ENCODE measurements around the gene KANSL1L.

The KANSL1L gene

GRCh38 chr2:210003359-210003758 lies 167.8 kb downstream of the KANSL1L start:
- in situ Hi-C loops (cut with MboI; ENCODE audit: low sequenced_read_pairs): no loop called here

- in situ Hi-C loops (cut with MboI; ENCODE audit: low sequenced_read_pairs): no loop called here
These were observed 168.8 kb downstream of the KANSL1L start, which contains the start of gene RPE for GRCh38 chr2:210002158-210003157. RPE (plus strand) TSS chr2:210002638; CDS start chr2:210002662, 24 bp downstream.

DNA sequence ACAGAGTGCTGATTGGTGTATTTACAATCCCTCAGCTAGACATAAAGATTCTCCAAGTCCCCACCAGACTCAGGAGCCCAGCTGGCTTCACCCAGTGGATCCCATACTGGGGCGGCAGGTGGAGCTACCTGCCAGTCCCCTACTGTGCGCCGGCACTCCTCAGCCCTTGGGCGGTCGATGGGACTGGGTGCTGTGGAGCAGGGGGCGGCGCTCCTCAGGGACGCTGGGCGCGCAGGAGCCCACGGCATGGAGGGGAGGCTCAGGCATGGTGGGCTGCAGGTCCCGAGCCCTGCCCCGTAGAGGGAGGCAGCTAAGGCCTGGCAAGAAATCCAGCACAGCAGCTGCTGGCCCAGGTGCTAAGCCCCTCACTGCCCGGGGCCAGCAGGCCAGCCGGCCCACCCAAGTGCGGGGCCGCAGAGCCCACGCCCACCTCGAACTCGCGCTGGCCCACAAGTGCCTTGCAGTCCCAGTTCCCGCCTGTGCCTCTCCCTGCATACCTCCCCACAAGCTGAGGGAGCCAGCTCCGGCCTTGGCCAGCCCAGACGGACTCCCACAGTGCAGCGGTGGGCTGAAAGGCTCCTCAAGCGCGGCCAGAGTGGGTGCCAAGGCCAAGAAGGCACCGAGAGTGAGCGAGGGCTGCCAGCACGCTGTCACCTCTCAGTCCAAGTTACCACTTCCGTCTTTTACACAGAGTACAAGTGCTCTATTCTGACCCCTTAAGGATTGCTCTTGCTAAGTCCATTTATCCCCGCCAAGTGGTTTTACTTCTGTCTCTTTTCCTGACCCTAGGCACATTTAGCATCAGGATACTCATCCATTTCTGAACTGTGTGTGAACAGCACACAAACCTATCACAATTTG lies 170.5 kb downstream of the KANSL1L start:
- in situ Hi-C loops (cut with MboI; ENCODE audit: low sequenced_read_pairs): no loop called here

GRCh38 chr2:209998596-209998995 lies 172.6 kb downstream of the KANSL1L start:
- in situ Hi-C loops (cut with MboI; ENCODE audit: low sequenced_read_pairs): no loop called here

GRCh38 chr2:209993968-209994367 lies 177.2 kb downstream of the KANSL1L start:
- in situ Hi-C loops (cut with MboI; ENCODE audit: low sequenced_read_pairs): no loop called here

DNA sequence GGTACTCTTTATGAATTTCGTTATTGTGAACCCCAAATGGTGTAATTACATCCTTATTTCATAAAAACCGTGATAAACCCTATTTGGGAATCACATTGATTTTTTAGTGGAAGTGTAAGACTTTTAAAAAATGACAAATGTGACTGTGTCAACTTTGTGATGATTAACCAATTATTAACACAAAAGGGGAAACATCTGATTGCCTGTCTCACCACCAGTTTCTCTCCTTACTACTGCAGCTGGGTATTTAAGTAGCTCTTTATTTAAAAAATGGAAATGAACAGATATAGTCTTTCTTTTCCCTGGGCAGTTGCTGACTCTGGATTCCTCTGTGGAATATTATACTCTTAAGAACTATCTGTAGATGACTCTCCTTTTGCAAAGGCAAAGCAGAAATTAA lies 180.4 kb downstream of the KANSL1L start:
- in situ Hi-C loops (cut with MboI; ENCODE audit: low sequenced_read_pairs): no loop called here

- in situ Hi-C loops (cut with MboI; ENCODE audit: low sequenced_read_pairs): no loop called here
These were observed 183.2 kb downstream of the KANSL1L start for GRCh38 chr2:209988010-209988409.

- in situ Hi-C loops (cut with MboI; ENCODE audit: low sequenced_read_pairs): no loop called here
These were observed 184.8 kb downstream of the KANSL1L start for GRCh38 chr2:209986415-209986814.

DNA sequence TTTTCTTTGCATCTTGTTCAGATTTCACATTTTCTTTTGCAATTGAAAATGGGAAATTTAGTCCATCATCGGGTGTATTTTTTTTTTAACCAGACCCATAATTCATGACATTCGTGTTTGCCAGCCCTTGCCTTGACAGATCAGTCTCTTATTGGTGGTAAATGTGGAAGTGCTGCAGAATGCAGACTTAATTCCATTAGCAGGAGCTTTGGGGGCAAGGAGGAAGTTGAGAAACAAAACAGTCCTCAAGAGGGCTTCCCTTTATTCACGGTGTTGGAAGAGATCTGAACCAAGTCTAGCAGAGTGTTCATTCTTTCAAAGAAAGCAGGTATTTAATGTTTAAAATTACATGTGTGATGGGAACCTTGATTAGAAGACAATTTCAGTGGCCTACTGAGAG lies 185.3 kb downstream of the KANSL1L start:
- in situ Hi-C loops (cut with MboI; ENCODE audit: low sequenced_read_pairs): no loop called here

DNA sequence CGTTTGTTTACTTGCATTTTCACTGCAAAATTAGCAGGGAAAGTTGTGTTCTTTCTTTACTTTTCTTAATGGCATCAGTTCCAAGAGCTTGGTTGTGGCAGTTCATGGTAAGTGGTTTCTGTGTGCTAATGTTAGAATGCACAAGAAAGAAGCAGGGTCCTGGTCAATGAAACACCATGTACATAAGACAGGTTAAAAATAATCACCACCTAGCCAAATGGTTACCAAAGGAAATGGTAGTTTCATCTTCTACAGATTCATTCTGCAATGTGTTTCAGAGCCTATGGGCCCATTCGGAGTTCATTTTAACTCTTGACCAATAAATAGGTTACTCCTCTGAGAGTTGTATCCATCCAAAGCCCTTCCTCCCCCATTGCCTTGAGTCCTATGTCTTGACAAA lies 186.9 kb downstream of the KANSL1L start:
- in situ Hi-C loops (cut with MboI; ENCODE audit: low sequenced_read_pairs): no loop called here

- in situ Hi-C loops (cut with MboI; ENCODE audit: low sequenced_read_pairs): no loop called here
These were observed 193.6 kb downstream of the KANSL1L start for GRCh38 chr2:209977386-209978239.

- in situ Hi-C loops (cut with MboI; ENCODE audit: low sequenced_read_pairs): no loop called here
These were observed 194.4 kb downstream of the KANSL1L start for GRCh38 chr2:209976698-209977385.

- in situ Hi-C loops (cut with MboI; ENCODE audit: low sequenced_read_pairs): loop anchor here (5.0 to 25.0 kb wide), 2 partner anchors 223 to 637 kb away; no protein-coding TSS in a partner anchor
These were observed 196.6 kb downstream of the KANSL1L start for GRCh38 chr2:209974576-209974975.

DNA sequence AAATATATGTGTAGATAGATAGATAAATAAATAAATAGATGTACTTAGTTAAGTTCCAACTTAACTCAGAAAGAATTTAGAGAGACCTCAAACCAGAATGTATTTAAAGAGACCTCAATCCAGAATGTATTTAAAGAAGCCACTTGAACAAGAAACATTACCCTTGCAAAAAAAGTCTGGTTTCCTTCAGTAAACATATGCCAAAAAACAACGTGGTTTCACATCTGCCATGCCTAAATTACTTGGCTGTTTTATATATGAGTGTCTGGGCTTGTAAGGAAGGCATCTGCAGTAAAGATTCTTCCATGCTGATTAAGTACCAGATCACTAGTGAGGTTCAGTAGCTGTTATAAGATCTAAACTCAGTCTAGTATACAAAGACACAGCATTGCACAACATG lies 197.9 kb downstream of the KANSL1L start:
- in situ Hi-C loops (cut with MboI; ENCODE audit: low sequenced_read_pairs): loop anchor here (5.0 to 25.0 kb wide), 2 partner anchors 224 to 636 kb away; no protein-coding TSS in a partner anchor

Data from HL-60/S4 (cell line).